T-helper 2 cell treated with Interferon-gamma antibody and Interleukin-4, amounts not matched to agents 5 μg/mL and 100 μg/mL, for 36 hours (primary cell): ENCODE measurements around the gene RAB40B.
"Not testable (repeated sequence)": the region's sequence is repeated elsewhere in the genome, so short reads cannot be mapped to it uniquely, and the experiment has no call there.

ENCODE experiments used
- DNase-seq: peaks from one replicate; pipeline ENCODE4 v3.0.0; 2021; ENCODE audit warnings: low spot score
- H3K27ac Mint-ChIP-seq: one replicate; pipeline ENCODE4 v1.8.0; 2021; ENCODE audit warnings: mild to moderate bottlenecking, mixed read lengths
- H3K27me3 Mint-ChIP-seq: one replicate; pipeline ENCODE4 v1.8.0; 2021; ENCODE audit warnings: low read depth, mixed read lengths
- H3K36me3 Mint-ChIP-seq: one replicate; pipeline ENCODE4 v1.8.0; 2021; ENCODE audit warnings: low read depth, mixed read lengths
- H3K4me1 Mint-ChIP-seq: one replicate; pipeline ENCODE4 v1.8.0; 2021; ENCODE audit warnings: low read depth, mixed read lengths
- H3K4me3 Mint-ChIP-seq: one replicate; pipeline ENCODE4 v1.8.0; 2022; ENCODE audit warnings: mild to moderate bottlenecking, moderate library complexity, mixed read lengths
- H3K9me3 Mint-ChIP-seq: one replicate; pipeline ENCODE4 v1.8.0; 2021; ENCODE audit warnings: mixed read lengths

The RAB40B gene

DNA sequence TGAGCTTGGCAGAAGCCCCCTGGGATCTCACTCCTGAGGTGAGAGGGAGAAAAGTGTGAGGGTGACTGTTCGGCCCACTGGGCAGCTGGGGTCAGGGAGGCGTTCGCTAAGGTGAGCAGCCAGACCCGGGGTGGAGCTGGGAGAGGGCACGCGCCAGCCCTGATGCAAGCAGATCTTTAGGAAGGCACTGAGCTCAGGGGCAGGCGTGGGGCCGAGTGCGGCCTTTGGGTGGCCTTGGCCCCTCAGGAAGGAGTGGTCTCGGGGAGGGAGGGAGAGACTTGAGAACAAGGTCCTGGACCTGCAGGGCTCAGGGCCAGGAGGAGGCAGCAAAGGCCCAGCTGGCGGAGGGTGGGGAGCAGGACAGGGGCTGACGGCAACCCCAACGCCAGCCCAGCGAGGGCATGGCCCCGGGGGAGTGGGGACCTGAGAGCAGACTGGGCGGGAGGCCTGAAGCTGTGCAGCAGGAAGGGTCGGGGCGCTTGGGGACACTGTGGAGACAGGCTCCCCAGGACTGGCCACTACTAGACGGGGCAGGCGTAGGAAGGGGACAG is 35.7 kb downstream of the RAB40B start:
- Mint-ChIP-seq H3K9me3 (no peaks in the 10 kb centered on the region), H3K4me3 (no peak overlapping the region), H3K4me1 (no peaks in the 10 kb centered on the region), H3K36me3 (no peaks in the 10 kb centered on the region), H3K27ac (no peak overlapping the region), H3K27me3 (no peaks in the 10 kb centered on the region)
- no peak for DNase-seq

DNA sequence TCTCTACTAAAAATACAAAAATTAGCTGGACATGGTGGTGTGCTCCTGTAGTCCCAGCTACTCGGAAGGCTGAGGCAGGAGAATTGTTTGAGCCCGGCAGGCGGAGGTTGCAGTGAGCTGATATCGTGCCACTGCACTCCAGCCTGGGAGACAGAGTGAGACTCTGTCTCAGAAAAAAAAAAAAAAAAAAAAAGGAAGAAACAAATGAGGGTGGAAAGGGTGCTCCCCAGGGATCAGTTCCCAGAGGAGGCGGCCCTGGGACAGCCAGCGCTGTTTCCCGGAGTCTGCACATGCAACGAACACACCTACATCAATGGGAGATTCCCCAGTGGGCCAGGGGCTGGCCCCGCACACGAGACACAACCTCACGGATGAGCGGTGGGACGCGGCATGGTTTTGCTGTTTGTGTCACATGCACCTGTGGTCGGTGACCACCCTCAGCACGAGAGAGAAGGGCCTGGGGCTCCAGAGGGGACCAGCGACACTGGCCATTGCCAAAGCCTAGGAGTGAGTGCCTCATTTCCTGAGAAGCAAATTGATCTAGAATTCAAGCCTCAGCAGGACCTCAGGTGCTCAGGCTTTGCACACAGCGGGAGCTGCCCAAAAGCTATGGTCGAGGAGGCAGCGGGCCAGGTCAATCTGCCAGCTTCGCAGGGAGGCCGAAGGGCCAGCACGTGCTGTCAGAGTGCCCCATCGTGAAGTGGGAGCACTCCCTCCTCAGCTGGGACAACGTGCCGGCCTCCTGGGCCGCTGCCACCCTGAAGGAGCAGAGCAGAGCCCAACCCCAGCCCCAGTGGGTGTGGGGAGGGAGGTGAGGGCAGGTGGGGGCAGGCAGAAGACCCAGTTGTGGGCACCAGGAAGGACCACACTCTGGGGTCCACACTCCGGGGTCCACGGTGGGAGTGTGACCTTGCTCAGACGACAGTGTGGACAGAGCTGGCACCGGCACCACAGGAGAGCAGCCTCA is 36.5 kb downstream of the RAB40B start:
- DNase-seq = no peak
- Mint-ChIP-seq H3K27me3 (no peaks in the 10 kb centered on the region), H3K9me3 (no peaks in the 10 kb centered on the region), H3K27ac (no peak overlapping the region), H3K4me1 (no peaks in the 10 kb centered on the region), H3K36me3 (no peaks in the 10 kb centered on the region), H3K4me3 (no peak overlapping the region)

DNA sequence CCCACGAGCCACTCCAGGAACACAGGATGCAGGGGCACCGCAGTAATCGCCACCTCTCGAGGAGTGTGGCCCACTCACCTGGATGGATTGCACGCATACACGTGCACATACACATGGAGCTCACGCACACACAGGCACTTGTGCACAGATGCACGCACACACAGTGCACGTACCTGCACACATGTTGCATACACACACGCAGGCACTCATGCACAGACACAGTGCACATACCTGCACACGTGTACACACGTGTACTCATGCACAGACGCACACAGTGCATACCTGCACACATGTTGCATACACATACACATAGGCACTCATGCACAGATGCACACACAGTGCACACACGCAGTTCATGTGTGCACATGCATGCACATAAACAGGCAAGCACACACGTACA is 38.6 kb downstream of the RAB40B start:
- no peak for DNase-seq
- no peaks in the 10 kb centered on the region for H3K27me3 Mint-ChIP-seq
- no peaks in the 10 kb centered on the region for H3K36me3 Mint-ChIP-seq
- H3K9me3 Mint-ChIP-seq = no peaks in the 10 kb centered on the region
- H3K27ac Mint-ChIP-seq = no peak overlapping the region
- H3K4me1 Mint-ChIP-seq = no peaks in the 10 kb centered on the region
- no peak overlapping the region for H3K4me3 Mint-ChIP-seq

DNA sequence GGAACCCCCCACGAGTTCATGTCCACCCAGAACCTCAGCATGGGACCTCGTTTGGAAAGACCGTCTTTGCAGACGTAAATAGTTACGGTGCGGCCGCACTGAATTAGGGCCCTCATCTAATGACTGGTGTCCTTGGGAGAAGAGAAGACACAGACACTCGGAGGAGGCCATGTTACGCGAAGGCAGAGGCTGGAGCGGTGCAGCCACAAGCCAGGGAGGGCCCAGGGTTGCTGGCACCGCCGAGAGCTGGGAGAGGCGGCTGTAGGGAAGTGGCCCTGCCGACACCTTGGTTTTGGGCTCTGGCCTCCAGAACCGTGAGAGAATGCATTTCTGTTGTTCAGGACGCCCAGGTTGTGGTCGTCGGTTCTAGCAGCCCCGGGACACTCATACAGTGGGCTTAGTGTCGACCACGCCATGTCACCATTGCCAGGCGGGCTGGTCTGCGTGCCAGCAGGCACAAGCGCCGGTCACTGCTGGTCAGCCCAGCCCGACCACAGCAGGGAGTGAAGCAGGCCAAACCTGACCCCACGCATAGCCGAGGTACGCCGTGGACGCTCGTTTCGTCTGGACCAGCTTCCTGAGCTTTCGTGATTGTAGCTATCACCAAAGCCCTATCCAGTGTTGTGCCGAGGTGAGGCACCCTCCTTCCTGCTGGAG is 39.6 kb downstream of the RAB40B start:
- Mint-ChIP-seq H3K9me3 (no peaks in the 10 kb centered on the region), H3K4me1 (no peaks in the 10 kb centered on the region), H3K27ac (no peak overlapping the region), H3K27me3 (no peaks in the 10 kb centered on the region), H3K4me3 (no peak overlapping the region), H3K36me3 (no peaks in the 10 kb centered on the region)
- no peak for DNase-seq

DNA sequence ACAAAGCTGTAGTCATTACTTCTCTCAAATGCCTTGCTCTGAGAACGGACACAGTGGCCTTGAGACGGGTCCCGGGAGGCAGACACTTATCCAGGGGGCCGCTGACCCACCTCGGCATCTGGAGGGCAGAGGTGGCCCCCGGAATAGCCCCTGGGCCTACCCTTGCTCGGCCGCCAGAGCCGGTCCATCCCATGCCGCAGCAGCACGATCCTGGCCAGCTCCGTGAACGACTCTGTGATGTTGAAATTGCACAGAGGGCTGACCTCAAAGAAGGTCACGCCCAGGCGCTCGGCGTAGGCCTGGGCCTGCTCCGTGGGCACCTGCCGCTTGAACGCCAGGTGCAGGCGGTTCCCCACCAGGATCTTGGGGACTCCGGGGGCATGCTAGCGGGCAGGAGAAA is 40.2 kb downstream of the RAB40B start:
- DNase-seq = no peak
- no peak overlapping the region for H3K27ac Mint-ChIP-seq
- H3K36me3 Mint-ChIP-seq = no peaks in the 10 kb centered on the region
- no peaks in the 10 kb centered on the region for H3K4me1 Mint-ChIP-seq
- no peaks in the 10 kb centered on the region for H3K9me3 Mint-ChIP-seq
- no peak overlapping the region for H3K4me3 Mint-ChIP-seq
- H3K27me3 Mint-ChIP-seq = no peaks in the 10 kb centered on the region

DNA sequence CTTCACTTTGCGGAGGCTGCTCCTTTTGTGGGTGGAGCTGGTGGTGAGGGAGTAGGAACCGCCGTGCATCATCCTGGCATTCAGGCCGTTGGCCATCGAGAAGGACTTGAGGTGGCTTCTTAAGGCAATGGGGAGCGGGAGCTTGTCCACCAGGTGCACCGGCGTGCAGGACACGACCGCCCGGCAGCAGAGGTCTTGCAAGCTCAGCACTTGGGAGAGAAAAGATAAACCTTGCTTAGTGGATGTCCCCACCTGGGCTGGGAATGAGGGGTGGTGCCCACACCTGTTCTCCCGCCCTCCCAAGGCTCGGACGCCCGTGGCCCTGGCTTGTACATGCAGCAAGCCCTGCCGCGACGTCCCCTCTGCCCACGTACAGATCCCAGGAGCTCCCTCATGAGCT is 40.6 kb downstream of the RAB40B start:
- no peaks in the 10 kb centered on the region for H3K36me3 Mint-ChIP-seq
- H3K27ac Mint-ChIP-seq = no peak overlapping the region
- H3K4me1 Mint-ChIP-seq = no peaks in the 10 kb centered on the region
- no peaks in the 10 kb centered on the region for H3K27me3 Mint-ChIP-seq
- no peaks in the 10 kb centered on the region for H3K9me3 Mint-ChIP-seq
- H3K4me3 Mint-ChIP-seq = no peak overlapping the region
- DNase-seq = no peak

DNA sequence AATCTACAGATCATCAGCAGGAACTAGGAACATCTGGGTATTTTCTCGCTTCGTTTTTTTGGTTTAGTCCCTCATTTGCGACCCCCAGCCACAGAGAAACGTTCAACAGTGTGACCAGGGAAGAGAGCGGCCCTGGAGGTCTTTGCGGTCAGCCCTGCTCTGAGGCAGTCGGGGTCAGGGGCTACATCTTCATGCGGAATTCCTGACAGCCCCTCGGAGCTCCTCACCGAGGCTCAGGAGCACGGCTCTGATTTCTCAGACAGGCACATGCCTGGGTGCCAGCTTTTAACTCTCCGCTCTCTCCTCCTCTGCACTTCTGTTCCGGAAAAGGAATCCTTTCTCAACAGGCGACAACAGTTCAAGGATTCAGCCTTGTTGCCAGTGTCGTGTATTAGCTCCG is 42.2 kb downstream of the RAB40B start:
- H3K4me3 Mint-ChIP-seq = no peak overlapping the region
- H3K36me3 Mint-ChIP-seq = no peaks in the 10 kb centered on the region
- H3K4me1 Mint-ChIP-seq = no peaks in the 10 kb centered on the region
- H3K27me3 Mint-ChIP-seq = no peaks in the 10 kb centered on the region
- H3K27ac Mint-ChIP-seq = no peak overlapping the region
- no peak for DNase-seq
- H3K9me3 Mint-ChIP-seq = no peaks in the 10 kb centered on the region

DNA sequence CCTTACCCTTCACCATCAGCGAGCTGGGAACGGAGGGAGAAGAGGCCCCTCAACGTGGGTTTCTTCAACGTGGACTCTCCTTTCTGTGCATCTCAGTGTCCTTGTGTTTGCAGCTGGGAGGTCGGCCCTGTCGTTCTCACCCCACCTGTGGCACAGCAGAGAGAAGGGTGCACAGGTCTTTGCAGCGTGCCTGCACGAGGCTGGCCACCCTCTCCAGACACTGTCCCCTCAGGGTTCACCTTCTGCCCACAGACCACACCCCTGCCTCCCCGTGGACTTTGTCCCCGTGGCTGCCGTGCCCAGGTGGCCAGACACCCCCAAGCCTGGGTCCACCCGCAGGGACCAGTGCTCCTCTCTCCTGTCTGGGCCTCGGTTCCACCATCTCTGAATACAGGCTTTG is 43.0 kb downstream of the RAB40B start:
- Mint-ChIP-seq H3K4me1 (no peaks in the 10 kb centered on the region), H3K4me3 (no peak overlapping the region), H3K36me3 (no peaks in the 10 kb centered on the region), H3K27ac (no peak overlapping the region), H3K27me3 (no peaks in the 10 kb centered on the region), H3K9me3 (no peaks in the 10 kb centered on the region)
- DNase-seq = no peak

DNA sequence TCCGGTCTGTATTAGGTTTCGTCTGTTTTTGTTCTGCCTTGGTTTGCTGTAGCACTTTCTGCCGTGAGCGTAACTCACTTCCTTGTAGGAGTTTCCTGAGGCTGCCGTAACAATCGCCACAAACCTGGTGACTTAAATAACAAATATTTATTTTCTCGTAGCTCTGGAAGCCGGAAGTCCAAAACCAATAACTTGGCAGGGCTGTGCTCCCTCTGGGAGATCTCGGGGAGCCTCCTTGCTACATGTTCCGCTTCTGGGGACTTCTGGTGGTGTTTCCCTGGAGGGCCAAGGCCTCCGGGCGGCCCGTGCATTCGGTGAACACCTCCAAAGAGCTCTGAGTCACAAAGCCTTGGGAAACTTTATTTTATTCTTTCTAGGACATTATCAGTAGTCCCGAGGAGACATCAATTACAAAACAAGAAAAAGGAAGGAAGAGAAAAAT is 43.4 kb downstream of the RAB40B start:
- Mint-ChIP-seq H3K4me3 (no peak overlapping the region), H3K27me3 (no peaks in the 10 kb centered on the region), H3K36me3 (no peaks in the 10 kb centered on the region), H3K27ac (no peak overlapping the region), H3K4me1 (no peaks in the 10 kb centered on the region), H3K9me3 (no peaks in the 10 kb centered on the region)
- DNase-seq = no peak

DNA sequence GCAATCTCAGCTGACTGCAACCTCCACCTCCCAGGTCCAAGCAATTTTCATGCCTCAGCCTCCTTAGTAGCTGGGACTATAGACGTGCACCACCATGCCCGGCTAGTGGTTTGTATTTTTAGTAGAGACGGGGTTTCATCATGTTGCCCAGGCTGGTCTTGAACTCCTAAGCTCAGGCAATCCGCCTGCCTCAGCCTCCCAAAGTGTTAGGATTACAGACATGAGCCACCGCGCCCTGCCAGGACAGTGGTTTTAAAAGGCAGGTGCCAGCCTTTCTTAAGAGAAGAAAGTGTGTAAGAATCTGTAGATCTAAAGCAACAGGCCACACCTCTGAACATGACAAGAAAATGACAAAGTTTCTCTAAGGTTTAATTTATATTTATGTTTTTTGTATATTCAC is 43.9 kb downstream of the RAB40B start:
- H3K27ac Mint-ChIP-seq, H3K27me3 Mint-ChIP-seq, H3K36me3 Mint-ChIP-seq, H3K4me1 Mint-ChIP-seq, H3K4me3 Mint-ChIP-seq, H3K9me3 Mint-ChIP-seq, DNase-seq: not testable (repeated sequence)

DNA sequence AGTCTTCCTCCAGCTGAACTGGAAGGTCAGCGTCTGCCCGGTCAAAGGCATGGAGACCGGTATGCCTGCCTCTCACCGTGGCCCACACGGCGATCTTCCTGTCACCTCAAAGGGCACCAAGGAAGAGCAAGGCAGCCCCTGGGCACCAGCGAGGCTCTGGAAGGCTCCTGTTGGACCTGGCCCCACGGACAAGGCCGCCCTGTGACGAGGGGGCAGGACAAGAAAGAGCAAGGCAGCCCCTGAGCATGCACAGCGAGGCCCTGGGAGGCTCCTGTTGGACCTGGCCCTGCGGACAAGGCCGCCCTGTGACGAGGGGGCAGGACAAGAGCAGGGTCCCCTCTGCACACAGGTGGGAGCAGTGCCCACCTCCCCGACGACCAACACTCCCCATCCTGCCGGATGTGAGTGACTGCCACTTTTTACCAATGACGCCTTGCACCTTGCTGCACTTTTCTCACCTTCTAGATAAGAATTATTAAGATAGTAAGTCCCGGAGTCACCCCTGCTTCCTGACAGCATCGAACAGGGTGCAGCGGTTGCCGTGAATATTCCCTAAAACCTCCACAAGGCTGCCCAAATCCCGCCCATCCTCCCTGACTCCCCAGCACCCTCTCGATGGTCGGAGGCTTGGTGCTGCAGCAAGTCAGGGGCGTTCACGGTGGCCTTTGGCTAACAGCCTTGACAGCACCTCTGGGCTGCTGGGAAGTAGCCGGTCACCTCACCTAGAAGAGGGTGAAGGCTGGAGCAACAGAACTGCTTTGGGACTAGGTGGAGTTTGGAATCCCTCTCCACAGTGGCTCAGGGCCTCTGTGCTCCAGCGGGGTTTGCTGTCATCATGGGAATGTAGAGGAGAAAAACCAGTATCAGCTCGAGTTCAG is 44.6 kb downstream of the RAB40B start:
- H3K27me3 Mint-ChIP-seq = no peaks in the 10 kb centered on the region
- no peak overlapping the region for H3K4me3 Mint-ChIP-seq
- no peak overlapping the region for H3K27ac Mint-ChIP-seq
- H3K9me3 Mint-ChIP-seq = no peaks in the 10 kb centered on the region
- no peaks in the 10 kb centered on the region for H3K36me3 Mint-ChIP-seq
- H3K4me1 Mint-ChIP-seq = peaks cover 2% of the 10 kb centered on the region
- DNase-seq = no peak

DNA sequence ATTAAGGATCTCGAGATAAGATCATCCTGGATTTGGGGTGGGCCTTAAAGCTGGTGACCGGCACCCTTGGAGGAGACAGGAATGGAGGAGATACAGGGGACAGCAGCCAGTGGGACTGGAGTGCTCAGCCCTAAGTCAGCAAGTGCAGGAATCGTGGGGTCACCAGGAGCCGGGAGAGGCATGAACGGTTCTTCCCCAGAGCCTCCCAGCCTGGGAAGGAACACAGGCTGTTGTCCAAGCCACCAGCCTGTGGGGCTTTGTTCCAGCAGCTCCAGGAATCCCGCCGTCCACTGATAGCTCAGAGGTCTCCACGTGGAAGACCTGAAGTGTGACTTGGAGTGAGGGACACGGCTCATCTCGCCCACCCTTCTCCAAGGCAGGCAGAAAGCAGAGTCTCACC is 47.8 kb downstream of the RAB40B start:
- Mint-ChIP-seq H3K36me3 (no peaks in the 10 kb centered on the region), H3K27me3 (no peaks in the 10 kb centered on the region), H3K4me1 (peaks cover 12% of the 10 kb centered on the region), H3K4me3 (no peak overlapping the region), H3K9me3 (no peaks in the 10 kb centered on the region), H3K27ac (no peak overlapping the region)
- no peak for DNase-seq

DNA sequence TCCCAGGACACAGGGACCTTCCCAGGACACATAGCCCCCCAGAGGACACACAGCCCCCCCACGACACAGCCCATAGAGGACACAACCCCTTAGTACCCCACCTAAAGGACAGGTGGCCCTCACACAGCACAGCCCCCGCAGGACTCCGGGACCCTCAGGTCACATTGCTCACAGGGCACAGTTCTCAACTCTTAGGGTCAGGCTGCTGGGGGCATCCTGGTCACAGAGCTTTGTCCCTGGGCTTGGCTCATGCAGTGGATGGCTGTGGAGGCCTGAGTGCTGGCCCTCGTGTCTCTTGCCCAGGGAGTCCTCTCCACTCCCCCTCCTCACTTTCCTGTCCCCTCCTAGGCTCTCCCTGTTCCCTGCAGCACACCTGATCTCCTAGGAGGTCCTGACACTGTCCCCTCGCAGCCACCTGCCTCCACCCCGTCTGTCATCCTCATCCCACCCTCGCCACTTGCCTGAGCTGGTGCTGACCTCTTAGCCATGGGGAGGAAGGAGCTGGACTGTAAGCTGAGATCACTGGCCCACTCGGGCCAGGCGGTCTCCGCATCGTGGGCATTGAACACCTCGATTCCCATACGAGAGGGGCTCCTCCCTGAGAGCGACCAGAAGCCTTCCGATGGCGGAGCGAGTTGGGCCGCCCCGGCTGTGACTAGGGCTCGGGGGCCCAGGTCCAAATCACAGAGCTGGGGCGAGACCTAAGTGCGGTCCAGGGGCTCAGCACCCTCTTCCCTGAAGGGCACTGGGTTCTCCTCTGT is 48.8 kb downstream of the RAB40B start:
- no peak for DNase-seq
- Mint-ChIP-seq H3K4me1 (peaks cover 15% of the 10 kb centered on the region), H3K27ac (peak overlapping the region; percentile 67), H3K27me3 (no peaks in the 10 kb centered on the region), H3K4me3 (peak overlapping the region; percentile 59), H3K36me3 (peaks cover 2% of the 10 kb centered on the region), H3K9me3 (no peaks in the 10 kb centered on the region)
